Activated naive CD4-positive, alpha-beta T cell treated with anti-CD3 and anti-CD28 coated beads, Interleukin-2, amount 10 ng/mL, durations not matched to agents 7 days and 5 days (primary cell): ENCODE measurements around the gene ZNF341.
A peak's percentile ranks its signal among the peaks of the same experiment; 100 is the strongest.

Source experiments
- CTCF ChIA-PET: fragments of 350-600 bp; sonication (Branson Sonifier 250); formaldehyde crosslinking; loops from one replicate; lab custom pipeline; 2021; ENCODE audit warnings: antibody characterized with exemption; lab: Charles Lee
- DNase-seq: peaks from one replicate; pipeline ENCODE4 v3.0.0-alpha.2; 2020
- H3K27ac Mint-ChIP-seq: one replicate; pipeline ENCODE4 v1.8.0; 2021; ENCODE audit warnings: mild to moderate bottlenecking, moderate library complexity, mixed read lengths
- H3K27me3 Mint-ChIP-seq: one replicate; pipeline ENCODE4 v1.8.0; 2021; ENCODE audit warnings: mild to moderate bottlenecking, mixed read lengths
- H3K36me3 Mint-ChIP-seq: one replicate; pipeline ENCODE4 v1.8.0; 2021; ENCODE audit warnings: mixed read lengths
- H3K4me1 Mint-ChIP-seq: one replicate; pipeline ENCODE4 v1.8.0; 2021; ENCODE audit warnings: mixed read lengths
- H3K4me3 Mint-ChIP-seq: one replicate; pipeline ENCODE4 v1.8.0; 2021; ENCODE audit warnings: mild to moderate bottlenecking, moderate library complexity, mixed read lengths
- H3K9me3 Mint-ChIP-seq: one replicate; pipeline ENCODE4 v1.8.0; 2021; ENCODE audit warnings: mixed read lengths

Gene ZNF341

DNA sequence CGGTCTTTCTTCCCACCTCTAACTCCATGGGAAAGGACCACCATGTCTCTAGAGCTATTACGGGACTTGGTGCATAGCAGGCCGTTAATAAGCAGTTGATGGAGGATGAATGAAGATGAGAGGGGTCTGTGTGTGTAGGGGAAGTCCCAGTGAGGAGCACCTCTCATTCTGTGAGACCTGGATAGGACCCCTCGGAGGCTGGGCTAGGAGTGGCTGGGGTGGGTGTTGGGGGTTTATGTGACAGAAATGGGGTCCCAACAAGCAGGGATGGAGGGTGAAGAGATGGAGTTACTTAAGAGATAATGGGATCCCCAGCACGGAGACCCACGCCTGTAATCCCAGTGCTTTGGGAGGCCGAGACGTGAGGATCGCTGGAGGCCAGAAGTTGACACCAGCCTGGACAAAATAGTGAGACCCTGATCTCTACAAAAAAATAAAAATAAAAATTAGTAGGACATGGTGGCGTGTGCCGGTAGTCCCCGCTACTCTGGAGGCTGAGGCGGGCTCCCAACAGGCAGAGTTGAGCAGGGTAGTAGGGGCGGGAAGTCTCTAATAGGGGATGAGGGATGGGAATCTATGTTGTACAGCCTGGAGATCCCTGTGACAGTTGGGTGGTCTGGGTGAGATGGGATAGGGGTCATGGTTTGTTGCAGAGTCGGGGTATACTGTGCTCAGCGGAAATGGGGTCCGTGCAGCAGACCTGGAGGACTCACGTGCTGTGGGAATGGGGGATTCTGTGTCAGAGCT, 677 bp upstream of the ZNF341 start:
- CTCF ChIA-PET: interaction anchor here (1.2 to 1.3 kb wide), 2 partner anchors 50 to 52 kb away, joined by 3 to 7 read pairs; no protein-coding TSS in a partner anchor

DNA sequence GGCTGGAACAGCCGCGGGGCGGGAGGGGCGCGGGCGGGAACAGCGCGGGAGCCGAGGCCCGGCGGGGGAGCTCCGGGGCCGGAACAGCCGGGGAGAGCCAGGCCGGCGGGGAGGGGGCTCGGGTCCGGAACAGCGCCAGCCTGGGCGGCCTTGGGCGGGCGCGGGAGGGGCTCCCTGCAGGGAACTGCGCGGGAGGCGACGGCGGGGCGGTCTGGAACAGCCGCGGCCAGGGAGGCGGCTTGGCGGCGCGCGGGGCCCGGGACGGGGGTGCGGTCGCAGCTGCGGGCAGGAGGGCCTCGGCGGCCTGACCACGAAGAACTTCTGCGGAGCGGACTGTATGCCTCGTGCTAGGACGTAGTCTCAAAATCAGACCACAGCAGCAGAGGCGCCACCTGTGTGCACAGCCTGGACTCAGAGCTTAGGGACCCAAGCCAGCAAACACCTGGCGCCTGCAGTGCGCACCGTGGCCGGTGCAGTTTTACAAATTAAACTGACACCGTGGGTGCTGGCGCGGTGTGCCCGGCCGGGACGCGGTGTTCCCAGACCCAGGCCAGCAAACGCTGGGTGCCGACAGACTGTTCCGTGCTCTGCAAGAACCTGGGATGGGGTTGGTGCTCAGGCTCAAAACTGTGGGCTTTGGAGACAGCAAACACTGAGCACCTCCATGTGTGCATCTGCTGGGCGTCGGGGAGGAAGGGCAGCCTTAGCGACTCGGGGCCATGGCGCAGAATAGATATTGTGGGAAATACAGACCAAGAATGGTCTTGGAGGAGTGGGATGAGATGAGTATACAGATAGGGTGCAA, 572 bp downstream of the ZNF341 start:
- H3K4me3 Mint-ChIP-seq: peak overlapping the region; percentile 88
- H3K4me1 Mint-ChIP-seq: peaks cover 33% of the 10 kb centered on the region
- DNase-seq: peak; percentile 91
- CTCF ChIA-PET: interaction anchor here (0.6 to 1.4 kb wide), 4 partner anchors 31 to 336 kb away, joined by 3 to 7 read pairs (median 4); no protein-coding TSS in a partner anchor
- H3K27ac Mint-ChIP-seq: peak overlapping the region; percentile 94
- H3K9me3 Mint-ChIP-seq: peaks cover 18% of the 10 kb centered on the region
- H3K36me3 Mint-ChIP-seq: peaks cover 21% of the 10 kb centered on the region
- H3K27me3 Mint-ChIP-seq: peaks cover 9% of the 10 kb centered on the region

More for the DNA sequence above, 677 bp upstream of the ZNF341 start:
- H3K4me1 Mint-ChIP-seq: peaks cover 33% of the 10 kb centered on the region
- H3K36me3 Mint-ChIP-seq: peaks cover 11% of the 10 kb centered on the region
- DNase-seq: no peak
- peak overlapping the region; percentile 87 for H3K27ac Mint-ChIP-seq
- peaks cover 8% of the 10 kb centered on the region for H3K9me3 Mint-ChIP-seq
- peaks cover 5% of the 10 kb centered on the region for H3K27me3 Mint-ChIP-seq
- peak overlapping the region; percentile 75 for H3K4me3 Mint-ChIP-seq

DNA sequence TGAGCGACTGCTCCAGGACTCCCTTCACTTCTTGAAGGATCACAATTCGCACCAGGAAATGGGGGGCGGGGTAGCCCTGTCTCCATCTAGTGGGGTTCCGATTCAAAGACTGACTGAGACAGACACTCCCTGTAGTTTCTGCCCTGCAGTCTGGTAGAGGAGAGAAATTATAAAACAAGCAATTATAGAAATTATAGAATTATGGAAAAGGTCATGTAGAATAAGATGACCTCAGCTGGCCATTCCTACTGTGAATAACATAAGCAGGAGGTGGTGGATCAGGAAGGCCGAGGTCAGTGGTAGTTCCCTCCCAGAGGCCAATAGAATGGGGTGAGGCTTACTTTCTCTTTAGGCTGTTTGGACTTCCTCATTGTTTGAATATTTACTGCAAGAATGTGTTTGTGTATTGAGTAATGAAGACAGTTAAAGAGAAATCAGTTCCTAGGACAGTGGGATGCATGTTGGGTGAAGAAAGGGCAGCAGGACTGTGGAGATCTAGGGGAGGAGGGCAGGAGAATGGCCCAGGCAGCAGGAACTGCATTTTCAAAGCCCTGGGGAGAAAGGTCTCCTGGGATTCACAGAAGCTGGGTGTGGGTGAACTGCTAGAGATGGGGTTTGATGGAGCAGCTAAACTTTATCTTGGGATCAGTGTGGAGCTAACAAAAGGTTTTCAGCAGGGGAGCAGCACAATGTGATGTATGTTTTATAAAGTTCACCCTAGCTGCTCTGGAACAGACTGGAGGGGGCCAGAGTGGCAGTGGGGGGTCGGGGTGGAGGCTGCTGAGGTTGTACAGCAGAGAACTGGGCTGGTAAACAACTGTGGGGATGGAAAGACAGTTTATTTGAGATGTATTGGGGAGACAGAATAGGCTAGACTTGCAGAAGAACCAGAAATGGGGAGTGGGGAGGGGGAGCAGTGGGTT, 2.1 kb downstream of the ZNF341 start:
- no peak for DNase-seq
- peaks cover 24% of the 10 kb centered on the region for H3K36me3 Mint-ChIP-seq
- peak overlapping the region; percentile 80 for H3K27ac Mint-ChIP-seq
- CTCF ChIA-PET: interaction anchor here (0.6 to 1.4 kb wide), 2 partner anchors 29 to 125 kb away, joined by 3 to 5 read pairs; no protein-coding TSS in a partner anchor
- peaks cover 4% of the 10 kb centered on the region for H3K27me3 Mint-ChIP-seq
- peak overlapping the region; percentile 88 for H3K4me3 Mint-ChIP-seq
- H3K9me3 Mint-ChIP-seq: peaks cover 23% of the 10 kb centered on the region
- H3K4me1 Mint-ChIP-seq: peaks cover 33% of the 10 kb centered on the region

DNA sequence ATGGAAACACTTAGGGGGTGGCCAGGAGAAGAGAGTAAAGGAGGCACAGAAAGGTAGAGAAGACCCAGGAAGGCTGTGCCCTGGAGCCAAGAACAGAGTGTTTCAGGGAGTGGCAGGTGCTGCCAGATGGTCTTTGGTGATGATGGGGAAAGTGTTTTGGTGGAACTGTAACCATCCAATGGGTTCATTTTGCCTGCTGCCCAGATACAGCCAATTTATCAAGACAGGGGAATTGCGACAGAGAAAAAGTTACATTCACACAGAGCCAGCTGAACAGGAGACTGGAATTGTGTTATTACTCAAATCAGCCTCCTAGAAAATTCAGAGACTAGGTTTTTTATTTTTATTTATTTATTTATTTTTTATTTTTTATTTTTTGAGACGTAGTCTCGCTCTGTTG, 5.2 kb downstream of the ZNF341 start:
- CTCF ChIA-PET: no interaction called here
- no peak overlapping the region for H3K27ac Mint-ChIP-seq
- no peak for DNase-seq
- H3K4me1 Mint-ChIP-seq: peaks cover 23% of the 10 kb centered on the region
- H3K4me3 Mint-ChIP-seq: no peak overlapping the region
- peaks cover 4% of the 10 kb centered on the region for H3K27me3 Mint-ChIP-seq
- H3K9me3 Mint-ChIP-seq: peaks cover 23% of the 10 kb centered on the region
- H3K36me3 Mint-ChIP-seq: peaks cover 24% of the 10 kb centered on the region

DNA sequence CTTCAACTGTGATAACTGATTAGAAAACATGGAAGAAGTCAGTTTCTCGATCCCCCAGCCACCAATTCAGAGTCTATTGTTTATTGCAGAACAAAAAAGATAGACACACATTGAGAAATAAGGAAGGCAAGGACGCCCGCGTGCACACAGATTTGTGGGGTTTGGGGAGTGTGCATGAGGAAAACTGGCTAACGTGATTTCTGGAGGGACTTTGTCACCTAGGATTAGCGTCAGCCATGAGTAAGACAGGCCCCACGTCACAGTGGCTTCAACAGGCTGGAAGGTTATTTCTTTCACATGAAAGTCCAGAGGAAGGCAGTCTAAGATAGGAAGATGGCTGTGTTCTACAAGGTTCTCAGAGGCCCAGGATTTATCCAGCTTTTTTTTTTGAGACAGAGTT, 7.7 kb downstream of the ZNF341 start:
- Mint-ChIP-seq H3K27ac (no peak overlapping the region), H3K9me3 (peaks cover 20% of the 10 kb centered on the region), H3K4me3 (no peak overlapping the region), H3K36me3 (peaks cover 20% of the 10 kb centered on the region), H3K4me1 (peaks cover 9% of the 10 kb centered on the region), H3K27me3 (peaks cover 4% of the 10 kb centered on the region)
- CTCF ChIA-PET: no interaction called here
- no peak for DNase-seq

DNA sequence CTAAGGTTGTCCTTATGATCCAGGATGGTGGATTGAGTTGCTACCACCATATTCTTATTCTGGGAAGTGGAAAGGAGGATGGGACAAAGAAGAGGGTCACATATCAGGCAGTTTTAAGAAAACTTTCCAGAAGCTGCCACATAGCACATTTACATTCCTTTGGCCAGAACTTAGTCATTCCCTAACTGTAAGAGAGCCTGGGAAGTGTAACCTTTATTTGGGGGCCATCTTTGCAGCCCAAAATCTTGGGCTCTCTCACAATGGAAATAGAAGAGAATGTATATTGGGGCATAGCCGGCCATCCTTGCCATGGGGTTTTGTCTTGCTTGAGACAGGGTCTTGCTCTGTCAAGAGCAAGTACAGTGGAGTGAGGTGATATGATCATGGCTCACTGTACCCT, 8.4 kb downstream of the ZNF341 start:
- Mint-ChIP-seq H3K4me3 (no peak overlapping the region), H3K27ac (no peak overlapping the region), H3K36me3 (peaks cover 23% of the 10 kb centered on the region), H3K27me3 (peaks cover 4% of the 10 kb centered on the region), H3K4me1 (peaks cover 9% of the 10 kb centered on the region), H3K9me3 (peaks cover 20% of the 10 kb centered on the region)
- no peak for DNase-seq
- CTCF ChIA-PET: no interaction called here

DNA sequence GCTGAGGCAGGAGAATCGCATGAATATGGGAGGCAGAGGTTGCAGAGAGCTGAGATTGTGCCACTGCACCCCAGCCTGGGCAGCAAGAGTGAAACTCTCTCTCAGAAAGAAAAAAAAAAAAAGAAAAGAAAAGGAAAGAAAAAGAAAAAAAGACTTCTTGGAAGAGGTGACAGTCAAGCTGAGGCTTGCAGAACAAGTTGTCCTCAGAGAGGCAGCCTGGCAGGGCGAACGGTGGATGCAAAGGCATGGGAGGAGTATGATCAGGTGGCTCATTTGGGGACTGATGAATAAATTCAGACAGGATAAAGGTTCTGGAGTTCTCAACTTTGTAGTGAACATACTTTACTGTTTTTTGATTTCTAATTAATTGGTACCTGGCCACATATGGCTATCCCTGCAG, 12.4 kb downstream of the ZNF341 start:
- H3K9me3 Mint-ChIP-seq: no peaks in the 10 kb centered on the region

DNA sequence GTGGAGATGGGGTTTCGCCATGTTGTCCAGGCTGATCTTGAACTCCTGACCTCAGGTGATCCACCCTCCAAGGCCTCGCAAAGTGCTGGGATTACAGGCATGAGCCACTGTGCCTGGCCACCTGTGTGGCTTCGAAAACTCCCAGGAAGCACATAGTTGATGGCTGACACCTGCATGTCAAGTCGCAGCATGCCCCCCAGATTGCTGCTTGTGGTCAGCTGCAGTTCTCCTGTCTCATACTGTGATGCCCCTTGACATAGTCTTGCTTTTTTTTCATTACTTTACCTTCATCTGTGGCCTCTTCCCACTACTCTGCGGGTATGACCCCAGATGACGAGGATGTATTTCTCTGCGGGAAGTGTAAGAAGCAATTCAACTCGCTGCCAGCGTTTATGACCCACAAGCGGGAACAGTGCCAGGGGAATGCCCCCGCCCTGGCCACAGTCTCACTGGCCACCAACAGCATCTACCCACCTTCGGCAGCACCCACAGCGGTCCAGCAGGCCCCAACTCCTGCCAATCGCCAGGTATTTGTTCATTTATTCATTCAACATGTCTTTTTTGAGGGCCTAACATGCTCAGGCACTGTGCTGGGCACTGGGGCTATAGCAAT, 13.1 kb downstream of the ZNF341 start:
- H3K4me3 Mint-ChIP-seq: no peak overlapping the region
- peaks cover 9% of the 10 kb centered on the region for H3K36me3 Mint-ChIP-seq
- CTCF ChIA-PET: no interaction called here
- no peak for DNase-seq
- H3K27me3 Mint-ChIP-seq: no peaks in the 10 kb centered on the region
- H3K4me1 Mint-ChIP-seq: peaks cover 6% of the 10 kb centered on the region
- H3K27ac Mint-ChIP-seq: no peak overlapping the region
- H3K9me3 Mint-ChIP-seq: no peaks in the 10 kb centered on the region

More for the DNA sequence above, 12.4 kb downstream of the ZNF341 start:
- CTCF ChIA-PET: no interaction called here
- no peaks in the 10 kb centered on the region for H3K27me3 Mint-ChIP-seq
- DNase-seq: no peak
- peaks cover 9% of the 10 kb centered on the region for H3K36me3 Mint-ChIP-seq
- H3K4me3 Mint-ChIP-seq: no peak overlapping the region
- H3K4me1 Mint-ChIP-seq: peaks cover 6% of the 10 kb centered on the region
- no peak overlapping the region for H3K27ac Mint-ChIP-seq

DNA sequence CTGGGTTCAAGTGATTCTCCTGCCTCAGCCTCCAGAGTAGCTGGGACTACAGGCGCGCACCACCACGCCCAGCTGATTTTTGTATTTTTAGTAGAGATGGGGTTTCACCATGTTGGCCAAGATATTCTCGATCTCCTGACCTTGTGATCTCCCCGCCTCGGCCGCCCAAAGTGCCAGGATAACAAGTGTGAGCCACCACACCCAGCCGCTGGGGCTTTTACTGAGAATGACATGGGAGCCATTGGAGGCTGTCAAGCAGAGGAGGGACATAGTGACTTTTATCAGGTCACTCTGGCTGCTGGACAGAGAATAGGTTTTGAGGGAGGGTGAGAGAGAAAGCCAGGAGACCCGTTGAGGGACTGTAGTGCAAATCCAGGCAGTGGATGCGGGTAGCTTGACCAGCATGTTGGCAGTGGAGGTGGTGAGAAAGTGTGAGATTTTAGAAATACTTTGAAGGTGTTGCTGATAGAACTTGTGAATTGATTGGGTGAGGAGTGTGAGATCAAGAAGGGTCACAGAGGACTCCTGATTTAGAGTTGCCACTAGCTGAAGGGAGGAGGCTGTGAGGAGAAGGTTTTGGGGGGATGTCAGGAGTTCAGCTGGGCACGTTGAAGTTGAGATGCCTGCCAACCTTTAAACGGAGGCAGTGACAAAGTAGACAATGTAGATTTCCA, 14.7 kb downstream of the ZNF341 start:
- Mint-ChIP-seq H3K27me3 (no peaks in the 10 kb centered on the region), H3K27ac (no peak overlapping the region), H3K4me1 (peaks cover 6% of the 10 kb centered on the region), H3K9me3 (no peaks in the 10 kb centered on the region), H3K4me3 (no peak overlapping the region), H3K36me3 (peaks cover 9% of the 10 kb centered on the region)
- CTCF ChIA-PET: no interaction called here
- no peak for DNase-seq

DNA sequence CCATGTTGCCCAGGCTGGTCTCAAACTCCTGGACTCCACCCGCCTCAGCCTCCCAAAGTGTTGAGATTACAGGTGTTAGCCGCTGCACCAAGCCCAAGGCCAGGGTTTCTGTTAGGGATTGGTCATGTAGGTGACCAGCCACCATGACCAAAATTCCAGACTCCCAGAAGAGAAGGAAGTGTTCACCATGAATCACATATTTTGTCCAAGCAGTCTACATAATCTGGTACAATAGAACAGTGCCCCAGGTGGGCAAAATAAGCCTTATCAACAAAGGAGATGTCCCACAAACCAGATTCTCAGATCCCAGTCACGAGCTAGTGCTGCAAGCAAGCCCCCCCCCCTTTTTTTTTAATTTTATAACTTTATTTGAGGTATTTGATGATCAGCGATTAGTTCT, 20.0 kb downstream of the ZNF341 start:
- DNase-seq: no peak
- Mint-ChIP-seq H3K9me3 (peaks cover 2% of the 10 kb centered on the region), H3K27ac (no peak overlapping the region), H3K4me3 (no peak overlapping the region), H3K27me3 (no peaks in the 10 kb centered on the region), H3K4me1 (peaks cover 11% of the 10 kb centered on the region), H3K36me3 (peaks cover 7% of the 10 kb centered on the region)
- CTCF ChIA-PET: interaction anchor here (0.7 to 1.4 kb wide), 2 partner anchors 163 to 169 kb away, joined by 3 to 4 read pairs; no protein-coding TSS in a partner anchor

DNA sequence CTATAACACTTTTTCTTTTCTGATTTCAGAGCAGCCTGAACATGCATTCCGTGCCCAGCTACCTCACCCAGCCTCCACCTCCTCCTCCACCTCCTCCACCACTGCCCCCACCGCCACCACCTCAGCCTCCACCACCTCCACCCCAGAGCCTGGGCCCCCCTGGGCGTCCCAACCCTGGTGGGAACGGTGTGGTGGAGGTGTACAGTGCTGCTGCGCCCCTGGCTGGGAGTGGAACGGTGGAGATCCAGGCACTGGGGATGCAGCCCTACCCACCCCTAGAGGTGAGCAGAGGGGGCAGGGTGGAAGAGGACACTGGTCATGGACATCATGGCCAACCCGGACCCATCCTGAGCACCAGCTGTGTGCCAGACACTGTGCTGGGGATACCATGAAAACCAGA, 21.3 kb downstream of the ZNF341 start:
- H3K36me3 Mint-ChIP-seq: peaks cover 14% of the 10 kb centered on the region

DNA sequence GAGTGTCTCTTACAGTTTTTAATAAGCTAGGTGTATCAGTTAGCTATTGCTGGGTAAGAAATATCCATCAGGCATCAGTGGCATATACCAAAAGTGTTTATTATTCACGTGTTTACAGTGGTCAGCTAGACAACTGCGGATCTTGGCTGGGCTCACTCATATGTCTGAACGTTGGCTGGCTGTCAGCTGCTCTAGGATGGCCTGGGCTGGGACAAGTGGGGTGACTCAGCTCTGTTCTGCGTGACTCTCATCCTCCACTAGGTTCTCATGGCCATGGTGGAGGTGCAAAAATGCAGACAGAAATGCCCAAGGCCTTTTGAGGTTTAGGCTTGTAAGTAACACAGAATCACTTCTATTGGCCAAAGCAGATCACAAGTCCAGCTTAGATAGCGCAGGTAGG, 22.0 kb downstream of the ZNF341 start:
- Mint-ChIP-seq H3K4me3 (no peak overlapping the region), H3K9me3 (peaks cover 8% of the 10 kb centered on the region), H3K27ac (no peak overlapping the region), H3K27me3 (no peaks in the 10 kb centered on the region), H3K36me3 (peaks cover 16% of the 10 kb centered on the region), H3K4me1 (peaks cover 11% of the 10 kb centered on the region)
- DNase-seq: no peak
- CTCF ChIA-PET: no interaction called here

More for the DNA sequence above, 21.3 kb downstream of the ZNF341 start:
- H3K27me3 Mint-ChIP-seq: no peaks in the 10 kb centered on the region
- CTCF ChIA-PET: interaction anchor here (0.6 to 1.4 kb wide), 2 partner anchors 162 to 213 kb away, joined by 3 to 4 read pairs; no protein-coding TSS in a partner anchor
- DNase-seq: no peak
- no peak overlapping the region for H3K27ac Mint-ChIP-seq
- peaks cover 11% of the 10 kb centered on the region for H3K4me1 Mint-ChIP-seq
- H3K4me3 Mint-ChIP-seq: no peak overlapping the region
- H3K9me3 Mint-ChIP-seq: peaks cover 8% of the 10 kb centered on the region
